Keratinocyte (primary cell): ENCODE results near the gene DLX6. TPM values are rescaled to one million over a fixed set of nuclear protein-coding genes. Genes with fewer than 3 reads are reported as not detected.

Source experiments
- DNase-seq: peaks from one replicate; pipeline ENCODE4 v3.0.0-alpha.2; 2011; ENCODE audit warnings: low read depth, missing footprints, low spot score
- FAIRE-seq: peaks from 2 replicates; lab custom pipeline; 2011; peaks lifted over from hg19 to GRCh38; lab: Jason Lieb, UNC
- H2AFZ ChIP-seq: 2 replicates; pipeline ENCODE4 v1.6.0; 2012; ENCODE audit warnings: low read length, control low read depth, inconsistent platforms; ENCODE audit not compliant: control insufficient read depth
- H3K27ac ChIP-seq: 2 replicates; pipeline ENCODE4 v1.5.1; 2011; ENCODE audit warnings: low read length; ENCODE audit not compliant: control insufficient read depth, insufficient read depth
- H3K27me3 ChIP-seq: 3 replicates; pipeline ENCODE4 v1.6.0; 2011; ENCODE audit warnings: low read length; ENCODE audit not compliant: control insufficient read depth, insufficient read depth; ENCODE audit errors: extremely low read depth
- H3K36me3 ChIP-seq, 2 experiments: 2 replicates in 1 of 2; 3 replicates in 1 of 2; pipeline ENCODE4 v1.5.1; 2011; ENCODE audit warnings: low read length in 2 of 2, mild to moderate bottlenecking in 1 of 2; ENCODE audit not compliant: control insufficient read depth in 2 of 2, insufficient read depth in 2 of 2; ENCODE audit errors: extremely low read depth in 1 of 2
- H3K4me1 ChIP-seq: 3 replicates; pipeline ENCODE4 v1.5.1; 2011; ENCODE audit warnings: low read length; ENCODE audit not compliant: control insufficient read depth, insufficient read depth; ENCODE audit errors: extremely low read depth
- H3K4me2 ChIP-seq: 3 replicates; pipeline ENCODE4 v1.6.0; 2011; ENCODE audit warnings: low read depth, low read length; ENCODE audit not compliant: control insufficient read depth, insufficient read depth; ENCODE audit errors: extremely low read depth
- H3K4me3 ChIP-seq, 3 experiments: fragments of 200-600 bp in 1 of 3; sonication (generic) in 1 of 3; 2 replicates in 2 of 3; 3 replicates in 1 of 3; pipeline ENCODE4 v1.5.1; 2011 to 2016; ENCODE audit warnings: low read length in 3 of 3, mild to moderate bottlenecking in 3 of 3, control low read depth in 2 of 3, inconsistent platforms in 1 of 3, low read depth in 1 of 3, mixed read lengths in 1 of 3, mixed run types in 1 of 3, moderate library complexity in 1 of 3; ENCODE audit not compliant: control insufficient read depth in 2 of 3, insufficient read depth in 2 of 3; ENCODE audit errors: extremely low read depth in 1 of 3
- H3K79me2 ChIP-seq: 2 replicates; pipeline ENCODE4 v1.6.0; 2012; ENCODE audit warnings: low read length; ENCODE audit not compliant: control insufficient read depth, insufficient read depth
- H3K9ac ChIP-seq: 3 replicates; pipeline ENCODE4 v1.6.0; 2011; ENCODE audit warnings: low read length; ENCODE audit not compliant: control insufficient read depth, insufficient read depth; ENCODE audit errors: extremely low read depth
- H3K9me1 ChIP-seq: 3 replicates; pipeline ENCODE4 v1.6.0; 2011; ENCODE audit warnings: low read length; ENCODE audit not compliant: control insufficient read depth, insufficient read depth; ENCODE audit errors: extremely low read depth
- H3K9me3 ChIP-seq: 2 replicates; pipeline ENCODE4 v1.5.1; 2012; ENCODE audit warnings: low read depth, low read length; ENCODE audit not compliant: control insufficient read depth
- H4K20me1 ChIP-seq: 3 replicates; pipeline ENCODE4 v1.6.0; 2011; ENCODE audit warnings: low read length; ENCODE audit not compliant: control insufficient read depth, insufficient read depth; ENCODE audit errors: extremely low read depth
- EZH2 ChIP-seq: IDR thresholded peaks from one replicate; pipeline ENCODE4 v1.6.1; 2012; ENCODE audit warnings: inconsistent platforms, mild to moderate bottlenecking, low read length, moderate library complexity
- dilution Hi-C: fragments of 300-500 bp; cut with MboI; formaldehyde crosslinking; loops from one replicate; pipeline ENCODE4 v1.7.0; 2020; ENCODE audit warnings: low sequenced_read_pairs; ENCODE audit not compliant: extremely low pct_ligation_motif_present
- polyA plus RNA-seq, 5 experiments: library from polyadenylated mRNA; depleted of rRNA in 3 of 5; stranded (reverse) in 3 of 5; stranded (forward) in 1 of 5; unstranded in 1 of 5; fragments of >200 nt; gene quantifications; 1 replicate in 1 of 5; 2 replicates in 3 of 5; 3 replicates in 1 of 5; pipeline versions ENCODE4 v1.2.1 to v1.2.3, GENCODE V29; 2011 to 2012; ENCODE audit warnings: missing spikeins in 2 of 5, low read depth in 1 of 5, low replicate concordance in 1 of 5
- TF ChIP-seq, protein P1 (sequence below), 3 experiments: IDR thresholded peaks in 1 of 3; conservative IDR thresholded peaks in 1 of 3; optimal IDR thresholded peaks in 1 of 3; 2 replicates in 2 of 3; 3 replicates in 1 of 3; pipeline versions ENCODE3 to v1.5.1; 2011; ENCODE audit warnings: low read length in 3 of 3, mild to moderate bottlenecking in 3 of 3, moderate library complexity in 2 of 3, control low read depth in 1 of 3, inconsistent platforms in 1 of 3; ENCODE audit not compliant: insufficient read depth in 2 of 3; ENCODE audit errors: extremely low read depth in 1 of 3

DLX6 gene
- polyA plus RNA-seq, 1 donor (not counting 4 experiments of a cell fraction or from before 2014, with no cell fraction given): 0.05 TPM

DNA sequence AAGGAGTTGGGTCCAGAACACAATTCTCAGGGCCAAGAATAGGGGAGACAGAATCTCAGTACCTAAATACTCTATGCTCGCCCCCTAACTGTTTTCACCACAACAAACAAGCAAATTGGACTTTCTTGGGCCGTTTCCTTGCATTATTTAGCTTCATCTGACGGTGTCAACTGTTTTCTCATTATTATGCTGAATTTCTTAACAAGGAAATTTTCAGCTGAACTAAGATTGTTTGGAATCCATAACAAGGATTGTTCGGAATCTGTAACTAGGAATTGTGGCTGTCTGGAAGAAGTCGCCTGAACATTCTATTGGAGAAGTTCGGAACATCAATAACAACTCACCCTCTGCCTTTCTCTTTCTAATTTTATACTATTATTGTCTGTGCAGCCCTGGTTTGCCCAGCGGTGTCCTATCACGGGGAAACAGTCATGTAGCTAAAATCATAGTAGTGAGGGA is 15.5 kb upstream of the DLX6 start:
- Histone ChIP-seq H3K4me2 (no peak overlapping the region), H3K4me1 (no peaks in the 10 kb centered on the region), H3K4me3 (no peak overlapping the region), H3K9me3 (no peaks in the 10 kb centered on the region), H3K27me3 (peaks cover 56% of the 10 kb centered on the region), H3K9ac (no peak overlapping the region), H3K79me2 (no peaks in the 10 kb centered on the region), H2AFZ (no peak overlapping the region), H3K27ac (no peak overlapping the region), H3K36me3 (no peaks in the 10 kb centered on the region), H3K9me1 (no peaks in the 10 kb centered on the region), H4K20me1 (no peaks in the 10 kb centered on the region)
- FAIRE-seq: no peak
- DNase-seq: no peak
- dilution Hi-C loops: no loop called here
- TF ChIP-seq EZH2: no peak
- TF ChIP-seq, protein P1, sequence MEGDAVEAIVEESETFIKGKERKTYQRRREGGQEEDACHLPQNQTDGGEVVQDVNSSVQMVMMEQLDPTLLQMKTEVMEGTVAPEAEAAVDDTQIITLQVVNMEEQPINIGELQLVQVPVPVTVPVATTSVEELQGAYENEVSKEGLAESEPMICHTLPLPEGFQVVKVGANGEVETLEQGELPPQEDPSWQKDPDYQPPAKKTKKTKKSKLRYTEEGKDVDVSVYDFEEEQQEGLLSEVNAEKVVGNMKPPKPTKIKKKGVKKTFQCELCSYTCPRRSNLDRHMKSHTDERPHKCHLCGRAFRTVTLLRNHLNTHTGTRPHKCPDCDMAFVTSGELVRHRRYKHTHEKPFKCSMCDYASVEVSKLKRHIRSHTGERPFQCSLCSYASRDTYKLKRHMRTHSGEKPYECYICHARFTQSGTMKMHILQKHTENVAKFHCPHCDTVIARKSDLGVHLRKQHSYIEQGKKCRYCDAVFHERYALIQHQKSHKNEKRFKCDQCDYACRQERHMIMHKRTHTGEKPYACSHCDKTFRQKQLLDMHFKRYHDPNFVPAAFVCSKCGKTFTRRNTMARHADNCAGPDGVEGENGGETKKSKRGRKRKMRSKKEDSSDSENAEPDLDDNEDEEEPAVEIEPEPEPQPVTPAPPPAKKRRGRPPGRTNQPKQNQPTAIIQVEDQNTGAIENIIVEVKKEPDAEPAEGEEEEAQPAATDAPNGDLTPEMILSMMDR (optimal IDR thresholded peaks at IDR 0.05 in 1 of 3, IDR thresholded peaks at IDR 0.05 in 1 of 3, conservative IDR thresholded peaks at IDR 0.05 in 1 of 3; ENCODE audit: extremely low read depth in 1 of 3, insufficient read depth in 2 of 3, low read length in 3 of 3): no peak

DNA sequence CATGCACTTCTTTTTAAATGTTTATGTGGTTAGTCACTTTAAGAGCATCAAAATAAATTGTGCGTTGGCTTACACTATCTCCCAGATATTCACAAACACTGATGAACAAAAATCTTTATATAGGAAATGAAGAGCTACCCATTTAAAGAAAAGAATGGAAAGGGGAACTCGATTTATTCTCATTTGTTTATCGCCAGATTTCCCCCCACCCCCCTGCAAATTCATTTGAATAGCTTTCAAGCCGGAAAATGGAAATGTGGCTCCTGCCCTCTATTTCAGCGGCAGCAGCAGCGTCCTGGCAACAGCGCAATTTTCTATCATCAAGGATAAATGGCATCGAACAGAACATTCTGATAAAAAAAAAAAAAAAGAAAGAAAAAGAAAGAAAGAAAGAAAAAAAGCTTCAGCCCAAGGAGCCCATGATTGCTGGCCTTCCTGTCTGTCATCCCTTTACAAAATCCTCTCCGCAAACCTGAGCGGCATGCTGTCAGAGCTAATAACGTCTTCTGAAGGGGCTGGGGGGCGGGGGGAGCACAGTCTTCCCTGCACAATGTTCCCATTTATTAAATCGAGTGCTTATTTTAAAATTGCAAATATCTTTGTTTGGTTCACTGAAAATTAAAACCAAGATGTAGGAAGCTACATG is 13.7 kb upstream of the DLX6 start:
- Histone ChIP-seq H3K27ac (no peak overlapping the region), H3K79me2 (no peaks in the 10 kb centered on the region), H3K27me3 (peaks cover 71% of the 10 kb centered on the region), H4K20me1 (no peaks in the 10 kb centered on the region), H3K9ac (no peak overlapping the region), H3K36me3 (no peaks in the 10 kb centered on the region), H2AFZ (no peak overlapping the region), H3K9me1 (no peaks in the 10 kb centered on the region), H3K4me3 (no peak overlapping the region), H3K4me1 (no peaks in the 10 kb centered on the region), H3K4me2 (no peak overlapping the region), H3K9me3 (no peaks in the 10 kb centered on the region)
- dilution Hi-C loops: no loop called here
- TF ChIP-seq EZH2: no peak
- TF ChIP-seq, protein P1 (optimal IDR thresholded peaks at IDR 0.05 in 1 of 3, IDR thresholded peaks at IDR 0.05 in 1 of 3, conservative IDR thresholded peaks at IDR 0.05 in 1 of 3; ENCODE audit: extremely low read depth in 1 of 3, insufficient read depth in 2 of 3, low read length in 3 of 3): no peak
- FAIRE-seq (no peak), DNase-seq (no peak)
